Right hindlimb (tissue), 1 donor: ENCODE results near the gene ERG28.
"Not testable (repeated sequence)": the region's sequence is repeated elsewhere in the genome, so short reads cannot be mapped to it uniquely, and the experiment has no call there.

Experiments used
- DNase-seq: peaks from one replicate; pipeline ENCODE4 v3.0.0-alpha.2; 2018

ERG28 gene

DNA sequence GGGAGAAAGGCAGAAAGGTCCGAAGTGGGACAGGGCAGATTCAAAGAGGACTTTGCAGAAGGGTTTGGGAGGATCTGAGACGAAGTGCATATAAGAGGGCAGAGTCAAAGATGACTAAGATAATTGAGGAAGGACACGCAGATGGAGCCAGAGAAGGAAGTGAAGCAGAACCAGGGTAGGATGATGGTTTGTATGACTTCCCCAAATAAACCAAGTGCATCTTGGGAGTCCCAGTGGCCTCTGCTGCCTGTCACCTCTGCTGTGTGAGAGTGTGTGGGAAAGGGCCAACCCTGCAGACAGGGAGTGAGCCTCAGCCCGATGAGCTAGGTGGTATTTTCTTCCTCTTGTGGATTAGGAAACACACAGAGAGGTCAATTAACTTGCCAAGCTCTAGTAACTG is 45.5 kb downstream of the ERG28 start:
- no peak for DNase-seq

DNA sequence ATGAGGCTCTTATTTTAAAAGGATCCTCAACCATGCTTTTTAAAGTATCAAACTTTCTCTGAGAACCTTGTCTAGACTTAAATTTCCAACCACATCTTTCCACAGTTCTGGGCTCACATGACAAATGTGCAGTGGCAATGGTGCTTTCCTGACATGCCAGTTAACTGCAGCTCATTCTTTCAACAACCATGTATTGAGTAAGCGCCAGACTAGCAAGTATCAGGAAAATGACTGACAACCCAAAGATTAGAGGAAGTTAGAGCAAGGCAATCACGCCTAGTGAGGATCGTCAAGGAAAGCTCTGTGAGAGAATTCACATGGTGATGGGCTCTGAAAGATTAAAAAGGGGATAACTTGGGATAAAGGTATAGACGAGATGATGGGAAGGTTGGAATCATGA is 46.5 kb downstream of the ERG28 start:
- no peak for DNase-seq

GRCh38 chr14:75612157-75612556 is 48.5 kb downstream of the ERG28 start:
- DNase-seq: no peak

- no peak for DNase-seq
Measured at GRCh38 chr14:75610834-75611233, 49.8 kb downstream of the ERG28 start.

- DNase-seq: no peak
Measured at GRCh38 chr14:75609606-75610475, 50.8 kb downstream of the ERG28 start.

- no peak for DNase-seq
Measured at GRCh38 chr14:75609116-75609515, 51.6 kb downstream of the ERG28 start.

DNA sequence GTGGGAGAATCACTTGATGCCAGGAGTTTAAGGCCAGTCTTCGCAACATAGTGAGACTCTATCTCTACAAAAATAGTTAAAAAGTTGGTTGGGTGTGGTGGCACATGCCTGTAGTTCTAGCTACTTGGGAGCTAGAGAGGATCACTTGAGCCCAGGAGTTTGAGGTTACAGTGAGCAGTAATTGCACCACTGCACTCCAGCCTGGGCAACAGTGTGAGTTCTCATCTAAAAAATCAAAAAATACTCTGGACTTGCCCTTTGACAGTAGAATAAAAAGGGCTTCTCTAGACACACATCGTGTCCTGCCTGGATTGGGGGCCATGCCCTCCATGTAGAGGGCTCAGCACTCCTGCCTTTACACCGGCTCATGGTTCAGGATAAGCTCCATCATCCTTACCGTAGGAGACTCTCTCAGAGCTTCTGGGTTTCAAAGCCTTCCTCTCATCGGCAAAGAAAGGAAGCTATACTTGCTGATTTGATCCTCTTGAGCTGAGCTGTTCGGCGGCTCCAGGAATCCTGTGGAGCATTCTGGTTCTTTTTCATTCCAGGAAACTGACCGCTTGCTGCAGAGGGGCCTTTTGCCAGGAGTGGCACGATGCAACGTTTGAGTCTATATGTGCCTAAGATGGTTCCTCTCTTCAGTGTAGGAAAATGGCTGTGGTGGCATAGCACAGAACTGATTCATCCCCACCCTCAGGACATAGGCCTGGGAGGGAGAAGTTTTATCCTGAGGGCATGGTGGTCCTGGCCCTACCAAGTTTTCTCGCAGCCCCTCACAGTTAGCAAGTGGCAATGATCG is 52.6 kb downstream of the ERG28 start:
- DNase-seq: no peak

DNA sequence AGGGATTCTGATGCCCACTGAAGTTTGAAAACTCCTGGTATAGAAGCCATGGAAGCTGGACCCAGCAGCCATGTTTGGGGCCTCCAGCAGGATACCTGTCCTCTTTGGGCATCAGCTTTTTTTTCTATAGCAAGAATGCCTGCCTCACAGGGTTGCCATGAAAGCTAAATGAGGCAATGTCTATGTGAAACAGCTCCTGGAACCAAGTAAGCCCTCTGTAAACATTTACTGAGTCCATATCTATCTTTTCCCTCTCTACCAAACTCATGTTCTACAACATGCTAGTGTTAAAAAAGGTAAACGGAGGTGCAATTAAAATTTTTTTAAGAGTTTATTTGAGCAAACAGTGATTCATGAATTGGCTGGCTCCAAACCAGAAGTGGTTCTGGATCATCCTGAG is 53.6 kb downstream of the ERG28 start:
- DNase-seq: no peak

GRCh38 chr14:75605916-75606315 is 54.8 kb downstream of the ERG28 start:
- DNase-seq: no peak

GRCh38 chr14:75604979-75605851 is 55.5 kb downstream of the ERG28 start:
- peak; percentile 41 for DNase-seq

GRCh38 chr14:75602503-75602902 is 58.2 kb downstream of the ERG28 start:
- DNase-seq: no peak

DNA sequence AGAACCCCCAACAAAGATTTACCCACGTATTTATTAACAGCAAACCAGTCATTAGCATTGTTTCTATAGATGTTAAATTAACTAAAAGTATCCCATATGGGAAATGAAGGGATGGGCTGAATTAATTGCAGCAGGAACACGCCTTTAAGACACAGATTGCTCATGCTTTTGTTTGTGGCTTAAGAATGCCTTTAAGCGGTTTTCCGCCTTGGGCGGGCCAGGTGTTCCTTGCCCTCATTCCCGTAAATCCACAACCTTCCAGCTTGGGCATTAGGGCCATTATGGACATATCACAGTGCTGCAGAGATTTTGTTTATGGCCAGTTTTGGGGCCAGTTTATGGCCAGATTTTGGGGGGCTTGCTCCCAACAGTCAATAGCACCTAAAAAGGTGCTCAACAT is 59.6 kb downstream of the ERG28 start:
- DNase-seq: not testable (repeated sequence)

DNA sequence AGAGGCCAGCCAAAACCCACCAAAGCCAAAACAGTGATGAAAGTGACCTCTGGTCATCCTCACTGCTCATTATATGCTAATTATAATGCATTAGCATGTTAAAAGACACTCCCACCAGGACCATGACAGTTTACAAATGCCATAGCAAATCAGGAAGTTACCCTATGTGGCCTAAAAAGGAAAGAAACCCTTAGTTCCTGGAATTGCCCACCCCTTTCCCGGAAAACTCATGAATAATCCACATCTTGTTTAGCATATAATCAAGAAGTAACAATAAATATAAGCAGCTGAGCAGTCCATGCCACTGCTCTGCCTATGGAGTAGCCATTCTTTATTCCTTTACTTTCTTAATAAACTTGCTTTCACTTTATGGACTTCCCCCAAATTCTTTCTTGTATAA is 60.6 kb downstream of the ERG28 start:
- DNase-seq: not testable (repeated sequence)
